Measurements from ENCODE around the gene FAF1. TPM values are rescaled to one million over a fixed set of nuclear protein-coding genes. Genes with fewer than 3 reads are reported as not detected.

The FAF1 gene
- total RNA-seq, 3 donors from 2014 or later: 59.8 to 64.2 (median 60.1) TPM

- ATAC-seq: no peak
- Mint-ChIP-seq H3K36me3 (ENCODE audit: insufficient read depth) (peaks cover 4% of the 10 kb centered on the region), H3K4me3 (no peak overlapping the region), H3K9me3 (no peaks in the 10 kb centered on the region), H3K27me3 (ENCODE audit: low read depth) (no peaks in the 10 kb centered on the region), H3K4me1 (ENCODE audit: low read depth) (peaks cover 3% of the 10 kb centered on the region)
- no peak for DNase-seq
Measured at GRCh38 chr1:50610563-50610962, 349.5 kb downstream of the FAF1 start.

- H3K27me3 Mint-ChIP-seq (ENCODE audit: low read depth): no peaks in the 10 kb centered on the region
- H3K9me3 Mint-ChIP-seq: no peaks in the 10 kb centered on the region
- no peak overlapping the region for H3K4me3 Mint-ChIP-seq
- no peak for ATAC-seq
- H3K36me3 Mint-ChIP-seq (ENCODE audit: insufficient read depth): peaks cover 4% of the 10 kb centered on the region
- DNase-seq: no peak
- peaks cover 3% of the 10 kb centered on the region for H3K4me1 Mint-ChIP-seq (ENCODE audit: low read depth)
Measured at GRCh38 chr1:50609508-50609907, 350.6 kb downstream of the FAF1 start.

GRCh38 chr1:50605186-50605875, 354.7 kb downstream of the FAF1 start:
- no peaks in the 10 kb centered on the region for H3K9me3 Mint-ChIP-seq
- no peaks in the 10 kb centered on the region for H3K27me3 Mint-ChIP-seq (ENCODE audit: low read depth)
- DNase-seq (no peak), ATAC-seq (no peak)
- H3K4me3 Mint-ChIP-seq: no peak overlapping the region
- peaks cover 1% of the 10 kb centered on the region for H3K36me3 Mint-ChIP-seq (ENCODE audit: insufficient read depth)
- H3K4me1 Mint-ChIP-seq (ENCODE audit: low read depth): no peaks in the 10 kb centered on the region

- no peak for ATAC-seq
- Mint-ChIP-seq H3K4me3 (no peak overlapping the region), H3K36me3 (ENCODE audit: insufficient read depth) (peaks cover 1% of the 10 kb centered on the region), H3K27me3 (ENCODE audit: low read depth) (no peaks in the 10 kb centered on the region), H3K9me3 (no peaks in the 10 kb centered on the region), H3K4me1 (ENCODE audit: low read depth) (no peaks in the 10 kb centered on the region)
- no peak for DNase-seq
Measured at GRCh38 chr1:50604580-50604979, 355.5 kb downstream of the FAF1 start.

GRCh38 chr1:50603274-50604271, 356.5 kb downstream of the FAF1 start:
- no peak for DNase-seq
- no peak for ATAC-seq
- peaks cover 1% of the 10 kb centered on the region for H3K36me3 Mint-ChIP-seq (ENCODE audit: insufficient read depth)
- no peak overlapping the region for H3K4me3 Mint-ChIP-seq
- H3K9me3 Mint-ChIP-seq: no peaks in the 10 kb centered on the region
- no peaks in the 10 kb centered on the region for H3K4me1 Mint-ChIP-seq (ENCODE audit: low read depth)
- H3K27me3 Mint-ChIP-seq (ENCODE audit: low read depth): no peaks in the 10 kb centered on the region

GRCh38 chr1:50599546-50599945, 360.5 kb downstream of the FAF1 start:
- no peak for ATAC-seq
- Mint-ChIP-seq H3K36me3 (ENCODE audit: insufficient read depth) (peaks cover 7% of the 10 kb centered on the region), H3K9me3 (no peaks in the 10 kb centered on the region), H3K4me1 (ENCODE audit: low read depth) (no peaks in the 10 kb centered on the region), H3K4me3 (no peak overlapping the region), H3K27me3 (ENCODE audit: low read depth) (no peaks in the 10 kb centered on the region)
- no peak for DNase-seq

- no peaks in the 10 kb centered on the region for H3K27me3 Mint-ChIP-seq (ENCODE audit: low read depth)
- no peak overlapping the region for H3K4me3 Mint-ChIP-seq
- ATAC-seq (no peak), DNase-seq (no peak)
- no peaks in the 10 kb centered on the region for H3K9me3 Mint-ChIP-seq
- peaks cover 21% of the 10 kb centered on the region for H3K36me3 Mint-ChIP-seq (ENCODE audit: insufficient read depth)
- no peaks in the 10 kb centered on the region for H3K4me1 Mint-ChIP-seq (ENCODE audit: low read depth)
Measured at GRCh38 chr1:50595874-50596273, 364.2 kb downstream of the FAF1 start.

GRCh38 chr1:50593515-50593914, 366.6 kb downstream of the FAF1 start:
- no peaks in the 10 kb centered on the region for H3K4me1 Mint-ChIP-seq (ENCODE audit: low read depth)
- no peaks in the 10 kb centered on the region for H3K27me3 Mint-ChIP-seq (ENCODE audit: low read depth)
- H3K4me3 Mint-ChIP-seq: no peak overlapping the region
- H3K36me3 Mint-ChIP-seq (ENCODE audit: insufficient read depth): peaks cover 38% of the 10 kb centered on the region
- no peaks in the 10 kb centered on the region for H3K9me3 Mint-ChIP-seq
- ATAC-seq (no peak), DNase-seq (no peak)

GRCh38 chr1:50591598-50591997, 368.5 kb downstream of the FAF1 start:
- DNase-seq (no peak), ATAC-seq (no peak)
- Mint-ChIP-seq H3K9me3 (no peaks in the 10 kb centered on the region), H3K4me3 (no peak overlapping the region), H3K4me1 (ENCODE audit: low read depth) (no peaks in the 10 kb centered on the region), H3K36me3 (ENCODE audit: insufficient read depth) (peaks cover 47% of the 10 kb centered on the region), H3K27me3 (ENCODE audit: low read depth) (no peaks in the 10 kb centered on the region)

GRCh38 chr1:50582346-50582745, 377.7 kb downstream of the FAF1 start:
- no peak for ATAC-seq
- no peak overlapping the region for H3K4me3 Mint-ChIP-seq
- H3K36me3 Mint-ChIP-seq (ENCODE audit: insufficient read depth): peaks cover 32% of the 10 kb centered on the region
- no peaks in the 10 kb centered on the region for H3K9me3 Mint-ChIP-seq
- DNase-seq: no peak
- H3K4me1 Mint-ChIP-seq (ENCODE audit: low read depth): no peaks in the 10 kb centered on the region
- no peaks in the 10 kb centered on the region for H3K27me3 Mint-ChIP-seq (ENCODE audit: low read depth)

GRCh38 chr1:50570066-50570468, 390.0 kb downstream of the FAF1 start:
- Mint-ChIP-seq H3K9me3 (no peaks in the 10 kb centered on the region), H3K27me3 (ENCODE audit: low read depth) (no peaks in the 10 kb centered on the region), H3K4me3 (no peak overlapping the region), H3K36me3 (ENCODE audit: insufficient read depth) (peaks cover 35% of the 10 kb centered on the region), H3K4me1 (ENCODE audit: low read depth) (no peaks in the 10 kb centered on the region)
- DNase-seq: no peak
- ATAC-seq: no peak

GRCh38 chr1:50568782-50569181, 391.3 kb downstream of the FAF1 start:
- no peak for DNase-seq
- Mint-ChIP-seq H3K27me3 (ENCODE audit: low read depth) (no peaks in the 10 kb centered on the region), H3K9me3 (no peaks in the 10 kb centered on the region), H3K4me1 (ENCODE audit: low read depth) (no peaks in the 10 kb centered on the region), H3K36me3 (ENCODE audit: insufficient read depth) (peaks cover 37% of the 10 kb centered on the region), H3K4me3 (no peak overlapping the region)
- ATAC-seq: no peak

- H3K4me1 Mint-ChIP-seq (ENCODE audit: low read depth): no peaks in the 10 kb centered on the region
- ATAC-seq (no peak), DNase-seq (no peak)
- H3K27me3 Mint-ChIP-seq (ENCODE audit: low read depth): no peaks in the 10 kb centered on the region
- peaks cover 45% of the 10 kb centered on the region for H3K36me3 Mint-ChIP-seq (ENCODE audit: insufficient read depth)
- H3K4me3 Mint-ChIP-seq: no peak overlapping the region
- H3K9me3 Mint-ChIP-seq: no peaks in the 10 kb centered on the region
Measured at GRCh38 chr1:50566405-50566804, 393.7 kb downstream of the FAF1 start.

GRCh38 chr1:50564417-50564816, 395.6 kb downstream of the FAF1 start:
- no peak for DNase-seq
- no peak overlapping the region for H3K4me3 Mint-ChIP-seq
- peaks cover 48% of the 10 kb centered on the region for H3K36me3 Mint-ChIP-seq (ENCODE audit: insufficient read depth)
- no peak for ATAC-seq
- H3K9me3 Mint-ChIP-seq: no peaks in the 10 kb centered on the region
- no peaks in the 10 kb centered on the region for H3K4me1 Mint-ChIP-seq (ENCODE audit: low read depth)
- no peaks in the 10 kb centered on the region for H3K27me3 Mint-ChIP-seq (ENCODE audit: low read depth)

- Mint-ChIP-seq H3K4me1 (ENCODE audit: low read depth) (no peaks in the 10 kb centered on the region), H3K27me3 (ENCODE audit: low read depth) (no peaks in the 10 kb centered on the region), H3K9me3 (no peaks in the 10 kb centered on the region), H3K4me3 (no peak overlapping the region), H3K36me3 (ENCODE audit: insufficient read depth) (peaks cover 51% of the 10 kb centered on the region)
- no peak for DNase-seq
- ATAC-seq: no peak
Measured at GRCh38 chr1:50562106-50562505, 398.0 kb downstream of the FAF1 start.
